Measurements from ENCODE around the gene RPP25. TPM values are rescaled to one million over a fixed set of nuclear protein-coding genes. Genes with fewer than 3 reads are reported as not detected.
"Not testable (repeated sequence)": the region's sequence is repeated elsewhere in the genome, so short reads cannot be mapped to it uniquely, and the experiment has no call there.

RPP25 gene
- total RNA-seq, 1 donor from 2014 or later, result 17.0 TPM

- DNase-seq (no peak), ATAC-seq (no peak)
- TF ChIP-seq CTCF (IDR thresholded peaks at IDR 0.05), result no peak
- Histone ChIP-seq H3K4me1 (peaks cover 37% of the 10 kb centered on the region), H3K9me3 (no peaks in the 10 kb centered on the region), H3K27ac (peak overlapping the region; percentile 95), H3K4me3 (peak overlapping the region; percentile 98), H3K27me3 (ENCODE audit: low read depth) (no peaks in the 10 kb centered on the region), H3K36me3 (no peaks in the 10 kb centered on the region)
- intact Hi-C loops (cut with DNase I), result no loop called here
These were observed 19.3 kb downstream of the RPP25 start for GRCh38 chr15:74937272-74937589.

- ATAC-seq; H3K27me3 ChIP-seq (ENCODE audit: low read depth); H3K27ac ChIP-seq; H3K9me3 ChIP-seq; DNase-seq; intact Hi-C loops (cut with DNase I); H3K4me3 ChIP-seq: not testable (repeated sequence)
- H3K4me1 ChIP-seq, result peaks cover 37% of the 10 kb centered on the region
- peaks cover 13% of the 10 kb centered on the region for H3K36me3 ChIP-seq
These were observed 21.4 kb downstream of the RPP25 start for GRCh38 chr15:74935193-74935592.

- DNase-seq, result no peak
- no peak overlapping the region for H3K27ac ChIP-seq
- H3K36me3 ChIP-seq, result peaks cover 28% of the 10 kb centered on the region
- no peak for TF ChIP-seq CTCF (IDR thresholded peaks at IDR 0.05)
- no peak overlapping the region for H3K4me3 ChIP-seq
- ATAC-seq, result no peak
- H3K9me3 ChIP-seq, result no peaks in the 10 kb centered on the region
- H3K4me1 ChIP-seq, result peaks cover 37% of the 10 kb centered on the region
- intact Hi-C loops (cut with DNase I), result no loop called here
- no peaks in the 10 kb centered on the region for H3K27me3 ChIP-seq (ENCODE audit: low read depth)
These were observed 23.0 kb downstream of the RPP25 start for GRCh38 chr15:74933573-74933972.

GRCh38 chr15:74928771-74929198 lies 27.8 kb downstream of the RPP25 start:
- no peaks in the 10 kb centered on the region for H3K27me3 ChIP-seq (ENCODE audit: low read depth)
- no peak overlapping the region for H3K27ac ChIP-seq
- intact Hi-C loops (cut with DNase I), result no loop called here
- peaks cover 76% of the 10 kb centered on the region for H3K36me3 ChIP-seq
- peaks cover 5% of the 10 kb centered on the region for H3K4me1 ChIP-seq
- no peak overlapping the region for H3K4me3 ChIP-seq
- DNase-seq (no peak), ATAC-seq (no peak)
- no peaks in the 10 kb centered on the region for H3K9me3 ChIP-seq
- TF ChIP-seq CTCF (IDR thresholded peaks at IDR 0.05), result no peak

- DNase-seq (no peak), ATAC-seq (no peak)
- Histone ChIP-seq H3K4me1 (no peaks in the 10 kb centered on the region), H3K27ac (no peak overlapping the region), H3K4me3 (no peak overlapping the region), H3K27me3 (ENCODE audit: low read depth) (no peaks in the 10 kb centered on the region), H3K9me3 (no peaks in the 10 kb centered on the region), H3K36me3 (peaks cover 100% of the 10 kb centered on the region)
- TF ChIP-seq CTCF (IDR thresholded peaks at IDR 0.05), result no peak
- intact Hi-C loops (cut with DNase I), result no loop called here
These were observed 32.0 kb downstream of the RPP25 start for GRCh38 chr15:74924525-74924924.

GRCh38 chr15:74920456-74920855 lies 36.1 kb downstream of the RPP25 start:
- peaks cover 100% of the 10 kb centered on the region for H3K36me3 ChIP-seq
- TF ChIP-seq CTCF (IDR thresholded peaks at IDR 0.05), result no peak

More at GRCh38 chr15:74920456-74920855, 36.1 kb downstream of the RPP25 start:
- intact Hi-C loops (cut with DNase I), result no loop called here
- no peaks in the 10 kb centered on the region for H3K4me1 ChIP-seq
- DNase-seq (no peak), ATAC-seq (no peak)
- no peak overlapping the region for H3K4me3 ChIP-seq
- no peaks in the 10 kb centered on the region for H3K27me3 ChIP-seq (ENCODE audit: low read depth)
- H3K9me3 ChIP-seq, result no peaks in the 10 kb centered on the region
- H3K27ac ChIP-seq, result no peak overlapping the region

All from lower lobe of right lung (tissue), 2 donors.